Fibroblast of pulmonary artery (primary cell): ENCODE data around the gene DUOX1.
"Not testable (repeated sequence)": the region's sequence is repeated elsewhere in the genome, so short reads cannot be mapped to it uniquely, and the experiment has no call there.

ENCODE experiments used
- DNase-seq: peaks from one replicate; pipeline ENCODE4 v3.0.0-alpha.2; 2010; ENCODE audit warnings: low read depth
- H3K4me3 ChIP-seq: replicated peaks from 2 replicates; pipeline ENCODE4 v1.5.1; 2011; ENCODE audit warnings: low read depth, mild to moderate bottlenecking, control low read depth, low read length, moderate library complexity
- CTCF ChIP-seq: IDR thresholded peaks from 2 replicates; pipeline ENCODE4 v1.5.1; 2011; ENCODE audit warnings: mild to moderate bottlenecking, control low read depth, low read length, inconsistent platforms; ENCODE audit errors: missing control alignments

Gene DUOX1

GRCh38 chr15:45097466-45097865 lies 32.3 kb upstream of the DUOX1 start:
- H3K4me3 ChIP-seq = no peak overlapping the region
- TF ChIP-seq CTCF = no peak
- no peak for DNase-seq

GRCh38 chr15:45099549-45100165 lies 30.1 kb upstream of the DUOX1 start:
- H3K4me3 ChIP-seq = no peak overlapping the region
- TF ChIP-seq CTCF = no peak
- no peak for DNase-seq

- DNase-seq = no peak
- TF ChIP-seq CTCF = no peak
- H3K4me3 ChIP-seq = no peak overlapping the region
Observed at GRCh38 chr15:45100884-45101625, 28.7 kb upstream of the DUOX1 start.

- no peak for TF ChIP-seq CTCF
- DNase-seq = no peak
Observed at GRCh38 chr15:45101749-45102148, 28.0 kb upstream of the DUOX1 start.

GRCh38 chr15:45102226-45102625 lies 27.6 kb upstream of the DUOX1 start:
- no peak overlapping the region for H3K4me3 ChIP-seq
- no peak for TF ChIP-seq CTCF
- DNase-seq = no peak

More at GRCh38 chr15:45101749-45102148, 28.0 kb upstream of the DUOX1 start:
- H3K4me3 ChIP-seq = no peak overlapping the region

- H3K4me3 ChIP-seq, DNase-seq: not testable (repeated sequence)
Observed at GRCh38 chr15:45104170-45104569, 25.6 kb upstream of the DUOX1 start.

- H3K4me3 ChIP-seq = no peak overlapping the region
- no peak for TF ChIP-seq CTCF
- DNase-seq = no peak
Observed at GRCh38 chr15:45105586-45105985, 24.2 kb upstream of the DUOX1 start.
